HTR-8/SVneo (cell line): ENCODE results near the gene FLRT2.
A peak's percentile ranks its signal among the peaks of the same experiment; 100 is the strongest.

Source experiments
- DNase-seq: peaks from one replicate; pipeline ENCODE4 v3.0.0; 2011; ENCODE audit warnings: low spot score, mixed read lengths; ENCODE audit not compliant: insufficient read length
- FAIRE-seq: peaks from 2 replicates; lab custom pipeline; 2011; peaks lifted over from hg19 to GRCh38; lab: Jason Lieb, UNC

Gene FLRT2

DNA sequence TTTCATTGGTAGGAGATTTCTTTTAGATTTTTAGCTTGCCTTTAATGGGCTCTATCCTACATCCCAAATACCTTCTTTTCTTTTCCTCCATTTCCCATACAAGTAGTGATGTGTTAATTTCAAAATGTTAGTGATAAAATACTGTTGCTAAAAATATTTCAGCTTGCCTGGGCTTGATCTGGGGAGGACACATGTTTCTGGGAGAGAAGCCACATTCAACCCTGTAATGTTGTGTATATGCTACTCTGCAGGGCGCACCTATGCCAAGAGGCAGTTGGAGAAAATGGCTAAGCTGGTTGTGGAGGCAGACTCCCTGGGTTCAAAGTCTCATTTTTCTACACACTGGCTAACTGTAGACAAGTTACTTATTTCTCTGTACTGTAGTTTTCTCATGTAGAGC lies 26.3 kb downstream of the FLRT2 start:
- no peak for FAIRE-seq
- DNase-seq, result no peak

DNA sequence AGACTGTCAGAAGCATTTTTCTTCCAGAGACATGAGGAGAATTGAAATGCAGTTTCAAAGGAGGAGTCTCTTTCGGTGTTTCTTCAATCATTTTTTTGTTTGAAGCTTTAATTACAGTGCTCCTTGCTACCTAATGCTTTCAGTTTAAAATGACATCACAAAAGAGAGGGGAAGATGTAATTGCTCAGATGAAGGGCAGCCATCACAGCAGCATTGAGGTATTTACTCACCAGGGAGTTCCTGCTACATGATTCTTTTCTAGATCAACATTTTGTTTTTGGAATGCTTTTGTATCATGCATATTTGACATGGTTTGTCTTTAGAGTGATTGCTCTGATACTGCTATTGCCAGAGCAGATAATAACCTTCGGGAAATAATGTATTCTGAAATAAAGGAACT lies 28.6 kb downstream of the FLRT2 start:
- FAIRE-seq, result no peak
- DNase-seq, result no peak

DNA sequence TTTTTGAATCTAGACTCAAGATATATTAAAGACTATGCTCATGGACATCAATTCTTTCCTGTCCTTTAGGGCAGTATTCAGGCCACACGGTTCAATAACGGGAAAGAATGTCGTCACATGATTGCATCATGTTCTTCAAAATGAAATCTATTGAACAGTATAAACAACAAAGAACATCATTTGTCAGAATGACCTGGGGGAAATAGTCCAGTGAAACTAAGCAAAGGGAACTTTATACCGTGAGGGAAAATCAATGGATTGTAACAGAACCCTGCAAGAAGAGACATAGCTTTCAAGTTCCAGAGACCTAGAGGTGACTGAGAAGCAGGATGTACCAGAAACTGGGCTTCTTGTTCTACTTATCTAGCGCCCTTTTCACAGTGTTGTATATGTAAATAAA lies 32.7 kb downstream of the FLRT2 start:
- no peak for FAIRE-seq
- DNase-seq, result no peak

DNA sequence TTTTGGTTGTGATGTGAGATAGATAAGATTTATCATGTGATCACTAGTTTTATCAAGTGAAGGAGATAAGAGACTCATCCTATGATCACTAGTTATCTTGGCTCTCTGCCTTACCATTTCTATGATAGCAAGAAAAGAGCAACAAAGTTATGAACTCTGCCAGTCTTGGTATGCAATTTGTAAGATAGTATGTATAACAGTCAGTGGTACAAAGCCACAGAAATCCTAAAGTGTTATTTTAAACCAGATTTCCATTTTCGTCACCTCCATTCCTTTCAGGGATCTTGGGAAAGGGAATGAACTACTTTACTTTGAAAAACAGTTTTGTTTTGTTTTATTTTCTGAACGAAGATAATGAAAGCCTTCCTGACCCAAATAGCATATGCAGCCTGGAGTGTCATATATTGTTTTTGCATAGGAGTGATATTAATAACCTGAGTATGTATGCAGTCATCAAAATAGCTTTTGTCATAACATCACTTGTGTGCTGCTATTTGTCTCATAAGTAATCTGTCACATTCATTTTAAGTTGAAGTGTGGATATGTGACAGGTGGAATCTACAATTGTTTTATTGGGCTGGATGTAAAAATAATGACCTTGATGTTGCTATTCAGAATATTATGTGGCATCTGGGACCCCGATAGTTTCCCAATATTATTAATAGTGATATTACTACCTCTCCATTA lies 35.0 kb downstream of the FLRT2 start:
- no peak for DNase-seq
- FAIRE-seq, result no peak

DNA sequence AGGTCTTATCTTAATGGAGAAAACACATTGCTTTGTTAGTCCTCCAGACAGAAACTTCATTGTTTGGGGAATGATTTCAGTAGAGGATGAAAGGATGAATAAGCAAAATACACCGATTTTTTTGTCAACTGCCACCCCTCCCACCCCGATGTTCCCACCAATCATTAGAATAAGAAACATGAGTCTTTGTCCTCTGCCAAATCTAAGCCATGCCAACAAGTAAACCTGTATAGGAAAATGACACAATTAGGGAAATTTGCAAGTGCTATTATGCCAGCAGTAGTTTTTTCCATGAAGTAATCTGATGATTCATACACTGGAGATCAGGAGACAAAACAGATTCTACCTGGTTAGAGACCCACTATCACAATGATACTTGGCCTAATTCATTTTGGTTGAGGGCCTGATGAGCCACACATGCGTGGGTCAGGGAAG lies 35.9 kb downstream of the FLRT2 start:
- no peak for FAIRE-seq

DNA sequence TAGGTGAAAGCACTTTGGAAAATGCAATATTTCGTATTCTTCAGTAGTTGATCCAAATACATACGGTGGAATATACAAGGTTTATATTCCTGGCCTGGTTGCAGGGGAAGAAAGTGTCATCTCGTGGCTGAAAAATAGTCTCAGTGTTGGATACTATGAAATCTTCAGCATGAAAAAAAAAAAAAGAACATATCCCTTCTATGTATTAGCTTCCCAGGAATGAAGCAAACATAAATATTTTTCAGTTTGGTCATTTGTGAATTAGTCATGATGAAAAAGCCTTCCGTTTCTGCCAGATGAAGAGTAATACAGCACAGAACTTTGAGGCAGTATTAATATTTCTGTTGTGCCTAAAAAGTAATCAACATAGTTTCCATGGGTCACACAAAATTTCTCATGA lies 36.7 kb downstream of the FLRT2 start:
- no peak for FAIRE-seq

More for the DNA sequence above, 35.9 kb downstream of the FLRT2 start:
- DNase-seq, result no peak

DNA sequence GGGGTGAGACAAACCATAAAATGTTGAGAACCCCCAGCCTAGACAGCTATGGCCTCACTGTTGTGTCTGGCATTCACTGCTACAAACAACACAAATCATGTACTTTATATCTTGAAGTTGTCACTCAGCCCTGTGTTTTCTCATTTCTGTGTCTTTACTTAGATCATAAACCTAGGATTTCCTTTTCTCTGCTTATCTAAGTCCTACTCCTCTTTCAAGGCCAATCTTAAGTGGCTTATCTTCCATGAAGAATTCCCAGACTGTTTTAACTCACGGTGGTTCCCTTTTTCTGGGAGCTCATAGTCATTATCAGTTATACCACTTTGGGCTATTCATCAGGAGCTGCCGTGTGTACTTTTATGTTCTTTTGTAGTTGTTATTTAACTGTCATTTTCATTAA lies 42.1 kb downstream of the FLRT2 start:
- FAIRE-seq (no peak), DNase-seq (no peak)

More for the DNA sequence above, 36.7 kb downstream of the FLRT2 start:
- DNase-seq, result no peak

DNA sequence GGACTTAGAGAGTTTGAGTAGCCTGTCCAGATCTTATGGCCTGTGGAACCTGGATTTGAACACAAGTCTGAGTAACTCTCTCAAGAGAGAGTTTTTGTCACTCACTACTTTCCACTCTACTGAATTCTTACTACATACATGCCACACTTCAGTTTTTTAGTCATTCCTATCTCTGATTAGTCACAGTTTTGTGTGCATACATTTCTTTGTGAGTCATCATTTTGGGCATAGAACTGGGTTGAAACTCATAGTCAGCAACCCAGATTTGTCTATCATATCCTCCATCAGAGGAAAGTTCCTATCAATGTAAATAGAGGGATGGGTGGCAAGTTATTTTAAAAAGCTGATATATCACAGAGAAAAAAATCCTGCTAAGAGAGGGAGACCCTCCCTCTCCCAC lies 42.9 kb downstream of the FLRT2 start:
- DNase-seq (peak; percentile 32), FAIRE-seq (peak; percentile 9)

DNA sequence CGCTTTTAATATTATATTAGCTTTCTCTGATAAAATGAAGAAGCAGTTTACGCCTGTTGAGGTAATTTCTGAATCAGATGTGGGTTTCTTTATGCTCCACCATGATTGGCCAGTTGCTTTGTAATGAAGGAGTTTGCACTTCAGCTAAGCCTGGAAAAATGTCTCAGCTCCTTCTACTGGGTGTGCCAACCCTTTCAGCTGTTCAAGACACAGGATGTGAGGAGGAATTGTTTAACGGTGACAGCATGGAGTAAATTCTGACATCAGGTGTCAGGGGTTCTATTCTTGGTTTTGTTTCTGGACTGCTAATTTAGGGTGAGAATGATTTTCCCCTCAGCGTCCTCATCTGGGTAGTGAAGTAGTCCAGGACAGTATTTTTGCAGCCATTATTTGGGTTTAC lies 43.5 kb downstream of the FLRT2 start:
- FAIRE-seq, result no peak
- DNase-seq, result no peak

DNA sequence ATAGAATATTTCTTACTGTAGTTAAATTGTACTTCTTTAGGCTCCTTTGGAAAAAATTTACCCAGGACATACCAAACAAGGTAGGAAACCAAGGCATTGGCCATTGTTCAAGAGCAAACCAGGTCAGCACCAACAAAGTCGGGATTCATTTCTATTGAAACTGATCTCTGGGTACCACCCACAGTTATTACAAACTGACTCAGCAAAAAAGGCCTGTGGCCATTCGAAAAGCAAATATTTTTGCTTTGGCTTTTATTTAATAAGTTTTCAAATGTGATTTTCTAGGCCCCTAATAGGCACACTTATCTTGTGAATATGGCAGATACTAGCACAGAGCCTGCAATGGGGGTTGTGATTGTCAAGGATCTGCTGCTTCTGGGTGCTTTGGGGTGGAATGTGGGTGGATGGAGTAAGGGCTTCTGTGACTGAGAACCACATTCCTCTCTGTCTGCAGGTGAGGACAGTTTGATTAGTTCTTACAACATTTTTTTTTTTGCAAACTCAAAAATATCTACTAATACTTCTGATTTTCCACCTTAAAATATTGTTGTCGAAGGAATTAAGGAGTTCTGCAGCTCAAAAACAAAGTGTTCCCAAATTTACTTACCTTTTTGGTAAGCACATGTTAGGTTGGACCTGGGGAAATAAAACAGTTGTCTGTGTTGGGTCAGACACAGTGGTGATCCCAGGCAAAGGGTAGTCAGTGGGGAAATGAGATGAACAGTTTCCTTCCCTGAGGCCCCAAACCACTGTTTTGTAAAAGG lies 45.1 kb downstream of the FLRT2 start:
- FAIRE-seq (no peak), DNase-seq (no peak)

DNA sequence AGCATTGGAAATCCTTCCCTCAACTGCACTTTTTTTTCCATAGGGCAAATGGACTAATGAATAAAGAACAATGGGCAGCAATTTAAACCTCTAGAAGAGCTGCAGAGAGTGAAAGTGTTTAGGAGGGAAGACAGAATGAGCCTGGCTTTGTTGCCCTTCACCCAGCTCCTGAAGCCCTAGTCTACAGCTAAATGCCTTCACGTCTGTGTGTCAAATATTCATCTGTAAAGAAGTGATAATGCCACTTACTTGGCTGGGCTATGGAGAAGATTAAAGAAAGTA lies 45.6 kb downstream of the FLRT2 start:
- FAIRE-seq (no peak), DNase-seq (no peak)

DNA sequence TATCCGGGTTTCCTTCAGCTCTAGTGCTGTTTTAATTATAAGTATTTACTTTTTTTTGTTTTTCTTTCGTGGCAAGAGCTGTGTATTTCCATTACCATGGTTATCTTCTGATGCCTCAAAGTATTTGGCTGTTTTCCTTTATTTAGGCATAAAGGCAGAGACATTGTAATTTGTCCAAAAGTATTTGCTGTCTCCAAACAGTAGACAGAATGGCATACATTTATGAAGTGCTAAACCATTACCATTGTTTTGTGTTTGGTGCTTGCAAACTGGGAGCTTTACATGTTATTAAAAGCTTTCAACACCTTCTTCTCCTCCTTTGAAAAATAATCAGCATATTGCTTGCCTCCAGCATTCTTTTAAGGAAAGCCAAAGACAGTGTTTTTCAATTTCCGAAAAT lies 46.3 kb downstream of the FLRT2 start:
- no peak for DNase-seq
- FAIRE-seq, result no peak

DNA sequence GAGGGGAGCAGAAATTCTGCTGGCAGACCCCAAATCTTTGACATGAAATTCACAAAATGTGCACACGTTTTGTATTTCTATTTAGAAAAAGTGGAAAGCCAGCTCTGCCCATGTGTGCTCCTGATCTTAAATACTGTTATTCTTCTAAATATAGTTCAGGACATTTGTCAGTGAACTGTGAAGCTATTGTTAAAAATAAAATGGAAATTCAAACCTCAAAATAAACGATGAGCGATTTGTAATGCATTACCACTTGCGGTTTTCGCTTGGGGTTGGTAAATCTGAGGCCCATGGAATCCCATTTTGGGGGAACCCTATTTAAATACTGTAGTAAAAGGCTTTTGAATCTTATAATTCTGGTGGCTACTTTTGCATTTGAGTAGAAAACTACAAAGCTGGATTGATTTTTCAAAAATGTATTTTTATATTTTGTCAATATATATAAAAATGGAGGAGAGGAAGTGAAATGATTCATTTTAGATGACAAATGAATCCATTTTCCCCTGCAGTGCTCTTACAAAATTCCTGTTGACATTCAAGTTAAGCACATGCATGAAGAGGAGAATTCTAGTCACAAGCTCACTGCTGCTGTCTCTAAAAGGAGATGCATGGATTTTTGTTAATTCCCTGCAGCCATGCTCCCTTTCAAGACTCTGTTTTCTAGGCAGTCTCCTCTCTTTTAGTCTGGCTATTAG lies 47.1 kb downstream of the FLRT2 start:
- FAIRE-seq (no peak), DNase-seq (no peak)

DNA sequence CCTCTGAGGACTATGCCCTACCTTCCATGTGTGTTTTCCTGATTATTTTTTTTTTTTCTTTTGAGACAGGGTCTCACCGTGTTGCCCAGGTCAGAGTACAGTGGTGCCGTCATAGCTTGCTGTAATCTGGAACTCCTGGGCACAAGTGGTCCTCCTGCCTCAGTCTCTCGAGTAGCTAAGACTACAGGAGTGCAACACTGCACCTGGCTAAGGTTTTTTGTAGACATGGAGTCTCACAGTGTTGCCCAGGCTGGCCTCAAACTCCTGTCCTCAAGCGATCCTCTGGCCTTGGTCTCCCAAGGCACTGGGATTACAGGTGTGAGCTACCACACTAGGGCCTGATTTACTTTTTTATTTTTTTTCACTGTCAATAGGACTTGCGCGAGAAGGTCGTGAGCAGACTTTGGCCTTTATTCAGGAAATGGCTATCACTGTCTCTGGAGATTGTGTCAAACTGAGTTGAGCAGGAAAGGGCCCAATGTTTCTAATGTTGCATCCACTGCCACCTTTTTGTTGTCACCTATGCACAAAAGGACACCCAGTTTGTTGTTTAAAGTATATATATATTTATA lies 47.7 kb downstream of the FLRT2 start:
- no peak for FAIRE-seq
- DNase-seq, result no peak

DNA sequence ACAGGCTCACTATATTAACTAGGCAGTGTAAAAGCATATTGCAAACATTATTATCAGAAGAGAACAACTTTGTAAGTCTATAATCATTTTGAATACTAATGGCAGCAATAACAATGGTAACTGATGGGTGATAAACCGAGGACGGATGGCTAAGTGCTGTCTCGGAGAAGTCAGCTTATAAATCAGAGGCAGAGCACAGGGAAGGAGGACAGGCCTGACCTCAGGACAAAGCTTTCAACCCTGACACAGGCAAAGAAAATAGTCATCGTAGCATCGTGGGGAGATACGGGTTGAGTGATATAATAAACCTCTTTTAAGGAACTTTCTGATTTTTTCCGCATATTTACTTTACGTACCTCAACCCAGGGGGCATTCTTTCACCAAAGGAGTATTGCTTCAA lies 48.4 kb downstream of the FLRT2 start:
- DNase-seq, result no peak
- no peak for FAIRE-seq

DNA sequence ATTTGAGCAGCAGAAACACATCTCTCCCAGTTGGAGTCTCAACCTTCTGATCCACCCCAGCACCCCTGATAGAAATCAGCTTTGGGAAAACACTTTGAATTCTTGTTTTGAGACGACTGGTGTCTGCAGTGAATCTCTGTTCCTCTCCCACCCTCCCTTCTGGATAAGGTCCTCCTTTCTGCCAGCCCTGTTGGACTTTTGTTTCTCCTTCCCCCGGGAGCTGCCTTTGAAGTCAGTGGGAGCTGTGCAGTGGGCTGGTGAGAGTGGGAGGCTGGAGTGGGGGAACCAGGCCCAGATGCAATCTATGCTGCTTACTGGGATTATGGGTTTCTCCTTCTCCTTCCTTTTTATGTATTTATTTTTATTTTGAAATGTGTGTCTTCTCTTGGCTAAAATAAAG lies 49.0 kb downstream of the FLRT2 start:
- no peak for FAIRE-seq

DNA sequence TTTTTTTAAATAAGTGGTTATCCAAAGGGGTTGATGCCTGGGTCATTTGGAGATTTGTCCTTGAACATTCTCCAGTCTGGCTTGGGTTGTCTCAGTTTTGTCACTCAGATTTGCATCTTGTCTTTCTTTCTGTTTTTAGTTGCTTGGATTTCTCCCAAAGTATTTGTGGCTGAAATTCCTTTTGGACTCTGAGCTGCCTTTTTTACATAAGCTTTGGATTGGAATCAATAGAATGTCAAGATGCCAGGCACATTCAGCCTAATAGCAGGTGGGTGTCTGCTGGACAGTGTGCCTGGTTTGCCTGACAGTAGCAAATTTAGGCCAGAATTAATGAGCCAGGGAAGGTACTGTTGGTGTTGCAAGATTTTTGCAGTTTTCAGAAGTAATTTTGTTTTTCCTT lies 50.0 kb downstream of the FLRT2 start:
- FAIRE-seq, result no peak
- no peak for DNase-seq

More for the DNA sequence above, 49.0 kb downstream of the FLRT2 start:
- no peak for DNase-seq

DNA sequence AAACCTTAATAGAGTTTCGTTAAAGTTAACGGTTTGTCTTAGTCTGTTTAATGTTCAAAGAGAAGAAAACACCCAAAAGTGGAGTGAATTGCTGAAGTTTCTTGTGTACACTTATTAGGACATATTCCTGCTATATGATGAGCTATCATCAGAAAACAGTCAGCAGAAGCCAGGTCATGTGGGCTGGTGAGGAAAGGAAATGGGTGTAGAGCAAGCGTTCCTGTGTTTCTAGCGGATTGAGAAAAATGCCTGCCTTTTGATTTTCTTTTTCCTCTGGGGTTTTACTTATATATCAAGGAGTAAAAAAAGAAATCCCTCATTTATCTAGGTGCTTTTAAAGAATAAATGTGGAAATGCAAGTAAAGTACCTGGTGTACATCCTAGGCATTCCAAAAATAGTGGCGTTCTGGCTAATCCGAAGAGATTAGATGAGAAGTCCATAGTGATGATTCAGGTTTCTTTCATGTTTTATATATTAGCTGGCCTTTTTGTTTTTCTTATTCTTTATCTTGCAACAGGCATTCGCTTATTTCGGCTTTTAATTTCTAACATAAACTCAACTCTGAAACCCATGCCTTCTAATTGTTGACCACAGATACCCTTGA lies 50.7 kb downstream of the FLRT2 start:
- DNase-seq, result no peak
- no peak for FAIRE-seq

DNA sequence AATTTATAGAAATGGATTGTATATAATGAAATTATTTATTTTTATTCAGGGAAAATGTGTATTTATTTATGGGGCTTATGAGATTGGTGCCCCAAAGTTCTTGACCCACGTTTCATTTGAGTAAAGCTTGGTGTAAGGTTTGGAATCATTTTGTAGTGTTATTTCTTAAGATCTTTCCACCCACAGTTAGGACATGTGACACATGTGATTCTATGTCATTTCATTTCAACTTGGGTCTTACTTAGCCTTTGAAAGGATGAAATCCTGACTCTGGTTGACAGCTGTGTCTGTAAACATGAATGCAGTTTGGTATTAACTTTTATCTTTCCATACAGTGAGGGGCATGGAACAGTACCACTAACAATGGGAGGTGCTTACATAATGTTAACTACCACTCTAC lies 51.7 kb downstream of the FLRT2 start:
- no peak for DNase-seq
- no peak for FAIRE-seq

DNA sequence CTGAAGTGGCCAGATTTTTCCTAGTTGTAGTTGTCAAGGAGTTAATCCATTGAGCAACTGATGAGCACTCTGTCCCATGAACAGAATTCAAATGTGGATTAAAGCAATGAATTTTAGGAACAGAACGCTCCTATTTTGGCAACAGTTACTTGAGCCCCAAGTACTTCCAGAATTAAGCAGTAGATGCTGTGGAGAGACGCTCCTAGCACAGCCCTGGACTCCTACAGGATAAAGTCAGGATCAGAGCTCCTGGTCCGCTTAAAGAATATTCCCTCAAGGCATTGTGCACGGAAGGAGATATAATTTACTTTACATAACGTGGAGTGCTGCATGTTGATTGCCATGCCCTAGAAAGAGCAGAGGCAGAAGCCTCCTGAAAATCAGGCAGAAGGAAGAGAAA lies 53.4 kb downstream of the FLRT2 start:
- FAIRE-seq (no peak), DNase-seq (no peak)

DNA sequence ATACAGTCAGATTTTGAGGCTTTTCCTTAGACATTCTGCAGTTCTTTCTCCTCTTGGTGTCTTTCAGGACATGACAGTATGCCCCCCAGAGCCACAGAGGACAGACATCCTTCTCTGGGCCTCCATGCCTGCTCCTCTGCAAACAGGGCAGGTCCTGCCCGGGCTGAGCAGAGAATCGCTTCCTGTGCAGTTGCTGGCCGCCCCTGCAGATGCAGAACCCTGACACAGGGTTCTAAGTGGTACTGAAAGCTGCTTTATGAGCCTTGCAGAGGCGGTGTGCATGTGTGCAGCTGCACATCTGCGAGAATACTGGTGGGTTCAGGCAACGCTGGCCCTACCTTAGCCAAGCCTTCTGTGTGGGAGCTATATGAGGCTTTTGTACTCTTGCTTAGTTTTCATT lies 54.5 kb downstream of the FLRT2 start:
- no peak for DNase-seq
- FAIRE-seq, result no peak
